MM.1S (cell line): ENCODE data around the gene SYNGR4.
A peak's percentile ranks its signal among the peaks of the same experiment; 100 is the strongest.

Experiments
- DNase-seq: peaks from one replicate; pipeline ENCODE4 v3.0.0-alpha.2; 2015
- H2AFZ ChIP-seq: fragments of 300-600 bp; sonication (generic); 2 replicates; pipeline ENCODE4 v1.6.0; 2016; ENCODE audit warnings: antibody characterized with exemption, low read length
- H3F3A ChIP-seq: fragments of 300-600 bp; sonication (generic); 2 replicates; pipeline ENCODE4 v1.6.1; 2016; ENCODE audit warnings: mild to moderate bottlenecking, antibody characterized with exemption, low read length, moderate library complexity, mixed read lengths; ENCODE audit not compliant: insufficient read depth
- H3K27ac ChIP-seq: fragments of 300-600 bp; sonication (generic); 2 replicates; pipeline ENCODE4 v1.5.1; 2016; ENCODE audit warnings: mild to moderate bottlenecking, low read length
- H3K27me3 ChIP-seq: fragments of 300-600 bp; sonication (generic); replicated peaks from 2 replicates; pipeline ENCODE4 v1.6.0; 2016; ENCODE audit warnings: low read length; ENCODE audit not compliant: insufficient read depth
- H3K36me3 ChIP-seq: fragments of 300-600 bp; sonication (generic); replicated peaks from 2 replicates; pipeline ENCODE4 v1.6.1; 2016; ENCODE audit warnings: mild to moderate bottlenecking, low read length, mixed read lengths; ENCODE audit not compliant: insufficient read depth
- H3K4me1 ChIP-seq: fragments of 300-600 bp; sonication (generic); 2 replicates; pipeline ENCODE4 v1.6.1; 2016; ENCODE audit warnings: low read length, mixed read lengths
- H3K4me2 ChIP-seq: fragments of 300-600 bp; sonication (generic); 2 replicates; pipeline ENCODE4 v1.6.0; 2016; ENCODE audit warnings: low read depth, low read length
- H3K4me3 ChIP-seq: fragments of 300-600 bp; sonication (generic); 2 replicates; pipeline ENCODE4 v1.5.1; 2016; ENCODE audit warnings: low read length, mixed read lengths
- H3K79me2 ChIP-seq: fragments of 300-600 bp; sonication (generic); 2 replicates; pipeline ENCODE4 v1.6.1; 2016; ENCODE audit warnings: mixed run types, low read length, mixed read lengths
- H3K9ac ChIP-seq: fragments of 300-600 bp; sonication (generic); 2 replicates; pipeline ENCODE4 v1.6.1; 2016; ENCODE audit warnings: low read length, mixed read lengths
- H3K9me2 ChIP-seq: fragments of 300-600 bp; sonication (generic); replicated peaks from 2 replicates; pipeline ENCODE4 v1.6.1; 2016; ENCODE audit warnings: mild to moderate bottlenecking, low read length, mixed read lengths; ENCODE audit not compliant: insufficient read depth
- H3K9me3 ChIP-seq: fragments of 300-600 bp; sonication (generic); replicated peaks from 2 replicates; pipeline ENCODE4 v1.6.1; 2016; ENCODE audit warnings: mild to moderate bottlenecking, low read length, mixed read lengths; ENCODE audit not compliant: insufficient read depth
- H4K20me1 ChIP-seq: fragments of 300-600 bp; sonication (generic); 2 replicates; pipeline ENCODE4 v1.6.1; 2016; ENCODE audit warnings: mild to moderate bottlenecking, low read length, moderate library complexity, mixed read lengths; ENCODE audit not compliant: insufficient read depth
- EZH2 ChIP-seq: fragments of 300-600 bp; sonication (generic); optimal IDR thresholded peaks from 2 replicates; pipeline ENCODE3; 2017; ENCODE audit warnings: low read depth, mild to moderate bottlenecking, antibody characterized with exemption, low read length, mixed read lengths
- EZH2phosphoT487 ChIP-seq: fragments of 300-600 bp; sonication (generic); IDR thresholded peaks from 2 replicates; pipeline ENCODE4 v1.6.1; 2018; ENCODE audit warnings: antibody characterized with exemption, low read length
- TF ChIP-seq, protein P1 (sequence below): fragments of 300-600 bp; sonication (generic); IDR thresholded peaks from 2 replicates; pipeline ENCODE4 v1.5.1; 2016; ENCODE audit warnings: antibody characterized with exemption, low read length, mixed read lengths

The SYNGR4 gene

GRCh38 chr19:48362716-48363499, 1.3 kb upstream of the SYNGR4 start:
- H3K27ac ChIP-seq: peak overlapping the region; percentile 93
- no peaks in the 10 kb centered on the region for H3K36me3 ChIP-seq
- no peaks in the 10 kb centered on the region for H3K9me3 ChIP-seq
- peak overlapping the region; percentile 86 for H2AFZ ChIP-seq
- DNase-seq: peak; percentile 94
- TF ChIP-seq EZH2phosphoT487 (no peak), EZH2 (no peak)
- TF ChIP-seq, protein P1, sequence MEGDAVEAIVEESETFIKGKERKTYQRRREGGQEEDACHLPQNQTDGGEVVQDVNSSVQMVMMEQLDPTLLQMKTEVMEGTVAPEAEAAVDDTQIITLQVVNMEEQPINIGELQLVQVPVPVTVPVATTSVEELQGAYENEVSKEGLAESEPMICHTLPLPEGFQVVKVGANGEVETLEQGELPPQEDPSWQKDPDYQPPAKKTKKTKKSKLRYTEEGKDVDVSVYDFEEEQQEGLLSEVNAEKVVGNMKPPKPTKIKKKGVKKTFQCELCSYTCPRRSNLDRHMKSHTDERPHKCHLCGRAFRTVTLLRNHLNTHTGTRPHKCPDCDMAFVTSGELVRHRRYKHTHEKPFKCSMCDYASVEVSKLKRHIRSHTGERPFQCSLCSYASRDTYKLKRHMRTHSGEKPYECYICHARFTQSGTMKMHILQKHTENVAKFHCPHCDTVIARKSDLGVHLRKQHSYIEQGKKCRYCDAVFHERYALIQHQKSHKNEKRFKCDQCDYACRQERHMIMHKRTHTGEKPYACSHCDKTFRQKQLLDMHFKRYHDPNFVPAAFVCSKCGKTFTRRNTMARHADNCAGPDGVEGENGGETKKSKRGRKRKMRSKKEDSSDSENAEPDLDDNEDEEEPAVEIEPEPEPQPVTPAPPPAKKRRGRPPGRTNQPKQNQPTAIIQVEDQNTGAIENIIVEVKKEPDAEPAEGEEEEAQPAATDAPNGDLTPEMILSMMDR: no peak
- no peaks in the 10 kb centered on the region for H3K27me3 ChIP-seq
- no peaks in the 10 kb centered on the region for H4K20me1 ChIP-seq
- peak overlapping the region; percentile 77 for H3K4me3 ChIP-seq
- H3K79me2 ChIP-seq: 0 out of 2 replicates have a peak, but pooled peaks cover 7% of the 10 kb centered on the region
- H3F3A ChIP-seq: peaks cover 12% of the 10 kb centered on the region
- no peaks in the 10 kb centered on the region for H3K9me2 ChIP-seq
- peaks cover 18% of the 10 kb centered on the region for H3K4me1 ChIP-seq
- H3K4me2 ChIP-seq: peak overlapping the region; percentile 97
- H3K9ac ChIP-seq: peak overlapping the region; percentile 92

DNA sequence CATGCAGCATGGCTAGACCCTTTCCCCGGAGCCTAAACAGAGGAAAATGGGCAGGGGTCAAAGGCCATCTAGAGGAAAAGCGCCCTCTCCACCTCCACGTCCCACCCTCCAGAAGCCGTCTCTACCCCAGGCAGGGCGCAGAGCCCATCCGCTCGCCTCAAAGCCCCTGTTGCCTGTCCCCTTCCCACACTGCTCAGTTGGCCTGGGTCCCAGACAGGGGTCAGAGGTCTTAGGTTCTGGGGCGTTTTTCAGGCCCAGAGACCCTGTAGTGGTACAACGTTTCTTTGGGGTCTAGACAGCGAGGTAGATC, 712 bp upstream of the SYNGR4 start:
- Histone ChIP-seq H3K4me1 (peaks cover 18% of the 10 kb centered on the region), H3K4me2 (peak overlapping the region; percentile 97), H3K27me3 (no peaks in the 10 kb centered on the region), H3K79me2 (0 out of 2 replicates have a peak, but pooled peaks cover 7% of the 10 kb centered on the region), H3K27ac (peak overlapping the region; percentile 93), H3K9me2 (no peaks in the 10 kb centered on the region), H3F3A (peaks cover 12% of the 10 kb centered on the region), H2AFZ (peak overlapping the region; percentile 86), H3K9ac (peak overlapping the region; percentile 92), H3K9me3 (no peaks in the 10 kb centered on the region), H3K36me3 (no peaks in the 10 kb centered on the region), H4K20me1 (no peaks in the 10 kb centered on the region), H3K4me3 (peak overlapping the region; percentile 77)
- TF ChIP-seq EZH2phosphoT487 (no peak), EZH2 (no peak)
- TF ChIP-seq, protein P1: no peak
- DNase-seq: no peak

DNA sequence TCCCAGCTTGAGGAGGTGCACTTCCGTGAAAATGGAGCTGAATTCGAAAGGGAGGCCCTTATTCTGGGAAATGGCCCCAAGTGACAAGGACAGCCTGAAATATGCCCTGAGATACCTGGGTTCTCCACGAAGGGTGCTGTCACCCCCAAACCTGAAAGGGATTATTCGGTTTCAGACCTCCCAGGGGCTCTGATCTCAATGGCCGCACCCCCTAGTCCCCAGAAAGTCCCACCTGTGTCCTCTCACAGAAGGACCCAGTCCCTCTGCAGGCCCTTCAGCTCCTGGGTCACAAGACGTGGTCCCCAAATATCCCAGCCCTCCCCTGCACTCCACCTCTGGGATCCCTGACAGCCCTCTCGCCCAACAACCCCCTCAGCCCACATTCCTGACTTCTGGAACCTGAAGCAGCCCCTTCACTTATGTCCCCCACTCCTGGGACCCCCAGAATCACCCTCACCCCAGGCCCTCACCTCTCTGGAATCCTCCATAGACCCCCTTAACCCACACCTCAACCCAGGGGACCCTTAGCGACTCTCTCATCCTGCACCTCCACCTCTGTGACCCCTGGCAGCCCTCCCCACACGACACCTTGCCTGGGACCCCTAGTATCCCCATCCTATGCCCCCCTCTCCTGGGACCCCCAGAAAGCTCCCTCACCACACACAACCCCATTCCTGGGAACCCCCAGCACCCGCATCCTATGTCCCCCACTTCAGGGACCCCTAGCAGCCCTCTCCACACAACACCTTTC, 606 bp downstream of the SYNGR4 start:
- H2AFZ ChIP-seq: peak overlapping the region; percentile 65
- TF ChIP-seq EZH2 (no peak), EZH2phosphoT487 (no peak)
- TF ChIP-seq, protein P1: no peak
- H3K4me2 ChIP-seq: peak overlapping the region; percentile 92

More for the DNA sequence above, 606 bp downstream of the SYNGR4 start:
- no peak for DNase-seq
- Histone ChIP-seq H4K20me1 (no peaks in the 10 kb centered on the region), H3K9ac (peak overlapping the region; percentile 88), H3K79me2 (0 out of 2 replicates have a peak, but pooled peaks cover 7% of the 10 kb centered on the region), H3K4me3 (peak overlapping the region; percentile 58), H3K27ac (peak overlapping the region; percentile 93), H3K9me3 (no peaks in the 10 kb centered on the region), H3K27me3 (no peaks in the 10 kb centered on the region), H3K9me2 (no peaks in the 10 kb centered on the region), H3F3A (peaks cover 12% of the 10 kb centered on the region), H3K4me1 (peaks cover 18% of the 10 kb centered on the region), H3K36me3 (no peaks in the 10 kb centered on the region)
